Neural cell (in vitro differentiated cells): ENCODE data around the gene ARRB1. TPM values are rescaled to one million over a fixed set of nuclear protein-coding genes. Genes with fewer than 3 reads are reported as not detected.

Experiments
- H2AFZ ChIP-seq: fragments of 200-600, 300-800 bp; sonication (generic), shearing (Covaris generic); 2 replicates; pipeline ENCODE4 v1.6.0; 2014; ENCODE audit warnings: low read depth, mild to moderate bottlenecking, antibody characterized with exemption, low read length, moderate library complexity
- H3F3A ChIP-seq: fragments of 200-600 bp; shearing (Covaris generic); 2 replicates; pipeline ENCODE4 v1.6.1; 2016; ENCODE audit warnings: mild to moderate bottlenecking, moderate library complexity, mixed read lengths, antibody characterized with exemption, low read length; ENCODE audit not compliant: insufficient read depth, poor library complexity, severe bottlenecking
- H3K27ac ChIP-seq: fragments of 200-600, 300-800 bp; sonication (generic), shearing (Covaris generic); 2 replicates; pipeline ENCODE4 v1.5.1; 2014; ENCODE audit warnings: mild to moderate bottlenecking, low read length, moderate library complexity
- H3K27me3 ChIP-seq: fragments of 300-800, 200-600 bp; sonication (generic), shearing (Covaris generic); 2 replicates; pipeline ENCODE4 v1.6.0; 2014; ENCODE audit warnings: mild to moderate bottlenecking, low read depth, low read length, moderate library complexity; ENCODE audit not compliant: insufficient read depth
- H3K36me3 ChIP-seq: fragments of 300-800, 200-600 bp; sonication (generic), shearing (Covaris generic); 2 replicates; pipeline ENCODE4 v1.5.1; 2014; ENCODE audit warnings: mild to moderate bottlenecking, antibody characterized with exemption, low read length, moderate library complexity; ENCODE audit not compliant: insufficient read depth
- H3K4me2 ChIP-seq: fragments of 300-800, 200-600 bp; sonication (generic), shearing (Covaris generic); 2 replicates; pipeline ENCODE4 v1.6.0; 2014; ENCODE audit warnings: mild to moderate bottlenecking, low read length
- H3K4me3 ChIP-seq: fragments of 300-800, 200-600 bp; sonication (generic), shearing (Covaris generic); 2 replicates; pipeline ENCODE4 v1.5.1; 2014; ENCODE audit warnings: mild to moderate bottlenecking, low read length, moderate library complexity
- H3K79me2 ChIP-seq: fragments of 200-600 bp; shearing (Covaris generic); replicated peaks from 2 replicates; pipeline ENCODE4 v1.6.0; 2014; ENCODE audit warnings: mild to moderate bottlenecking, low read length, moderate library complexity; ENCODE audit not compliant: insufficient read depth
- H3K9ac ChIP-seq: fragments of 300-800, 200-600 bp; sonication (generic), shearing (Covaris generic); 2 replicates; pipeline ENCODE4 v1.6.1; 2016; ENCODE audit warnings: mild to moderate bottlenecking, low read length, mixed read lengths
- H3K9me2 ChIP-seq: fragments of 200-600 bp; shearing (Covaris generic); 2 replicates; pipeline ENCODE4 v1.6.1; 2016; ENCODE audit warnings: mild to moderate bottlenecking, low read length, mixed read lengths; ENCODE audit not compliant: insufficient read depth
- H3K9me3 ChIP-seq: fragments of 200-600, 300-800 bp; sonication (generic), shearing (Covaris generic); 2 replicates; pipeline ENCODE4 v1.6.1; 2016; ENCODE audit warnings: mild to moderate bottlenecking, mixed run types, low read length, moderate library complexity, mixed read lengths
- H4K20me1 ChIP-seq: fragments of 200-600 bp; shearing (Covaris generic); 2 replicates; pipeline ENCODE4 v1.6.1; 2016; ENCODE audit warnings: mild to moderate bottlenecking, mixed run types; ENCODE audit not compliant: insufficient read depth
- EP300 ChIP-seq: fragments of 450-650 bp; conservative IDR thresholded peaks from 2 replicates; pipeline ENCODE4 v1.6.1; 2014; ENCODE audit warnings: antibody characterized with exemption, mild to moderate bottlenecking, moderate library complexity; ENCODE audit not compliant: poor library complexity, severe bottlenecking
- EZH2 ChIP-seq: fragments of 200-600, 300-800 bp; shearing (Covaris generic), sonication (generic); IDR thresholded peaks from 2 replicates; pipeline ENCODE4 v1.6.1; 2014; ENCODE audit warnings: antibody characterized with exemption, low read length, borderline replicate concordance, mild to moderate bottlenecking; ENCODE audit not compliant: insufficient read depth, poor library complexity, severe bottlenecking
- MXI1 ChIP-seq: fragments of 450-650 bp; conservative IDR thresholded peaks from 2 replicates; pipeline ENCODE4 v1.6.1; 2014; ENCODE audit warnings: antibody characterized with exemption, mild to moderate bottlenecking; ENCODE audit not compliant: poor library complexity, severe bottlenecking
- POLR2AphosphoS5 ChIP-seq: IDR thresholded peaks from 2 replicates; pipeline ENCODE4 v1.6.1; 2012
- RAD21 ChIP-seq: fragments of 450-650 bp; conservative IDR thresholded peaks from 2 replicates; pipeline ENCODE4 v1.6.1; 2014; ENCODE audit warnings: antibody characterized with exemption, mild to moderate bottlenecking, moderate library complexity
- SMC3 ChIP-seq: fragments of 450-650 bp; conservative IDR thresholded peaks from 2 replicates; pipeline ENCODE4 v1.6.1; 2014; ENCODE audit warnings: antibody characterized with exemption, mild to moderate bottlenecking, moderate library complexity; ENCODE audit not compliant: poor library complexity
- TAF1 ChIP-seq: IDR thresholded peaks from 2 replicates; pipeline ENCODE4 v1.6.1; 2012; ENCODE audit warnings: low read depth
- polyA plus RNA-seq: library from polyadenylated mRNA; depleted of rRNA; stranded (reverse); fragments of >200 nt; gene quantifications from 2 replicates; pipeline ENCODE4 v1.2.3, GENCODE V29; 2014
- TF ChIP-seq, protein P1 (sequence below): fragments of 450-650 bp; IDR thresholded peaks from 2 replicates; pipeline ENCODE4 v1.5.1; 2014; ENCODE audit warnings: antibody characterized with exemption, mild to moderate bottlenecking, moderate library complexity; ENCODE audit not compliant: poor library complexity, severe bottlenecking
- TF ChIP-seq, protein P2 (sequence below): IDR thresholded peaks from 2 replicates; pipeline ENCODE4 v1.6.1; 2012; ENCODE audit warnings: borderline replicate concordance

The ARRB1 gene
- polyA plus RNA-seq, 1 donor from 2014 or later = 5.7 TPM

DNA sequence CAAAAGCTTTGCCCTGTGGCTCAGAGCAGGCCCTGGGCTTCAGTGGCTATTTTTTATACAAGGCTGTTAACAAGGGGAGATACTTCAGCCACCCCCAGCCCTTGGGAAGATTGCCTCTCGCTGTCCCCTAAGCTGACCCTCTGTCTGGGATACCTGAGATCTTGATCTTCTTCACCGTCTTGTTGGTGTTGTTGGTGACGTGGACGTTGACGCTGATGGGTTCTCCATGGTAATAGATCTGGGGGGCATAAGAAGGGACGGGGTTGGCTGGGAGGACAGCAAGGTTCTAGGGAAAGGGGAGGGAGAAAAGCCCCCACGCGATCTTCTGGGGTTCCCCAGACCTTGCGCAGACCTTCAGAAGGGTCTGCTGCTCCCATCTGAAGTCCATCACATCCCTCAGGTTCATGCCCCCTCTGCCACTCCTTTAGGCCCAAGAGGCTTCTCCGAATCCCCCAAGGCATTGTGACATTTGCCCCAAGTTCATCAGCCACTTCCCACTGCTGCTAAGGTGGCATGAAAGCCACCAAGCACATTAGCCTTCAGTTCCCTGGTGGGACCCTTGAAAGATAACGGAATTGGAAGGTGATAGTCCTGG, 74.2 kb downstream of the ARRB1 start:
- Histone ChIP-seq H3K27ac (no peak overlapping the region), H4K20me1 (no peaks in the 10 kb centered on the region), H3K9ac (no peak overlapping the region), H3K4me3 (no peak overlapping the region), H3K79me2 (no peaks in the 10 kb centered on the region), H3K27me3 (no peaks in the 10 kb centered on the region), H3K9me2 (no peaks in the 10 kb centered on the region), H2AFZ (no peak overlapping the region), H3K36me3 (no peaks in the 10 kb centered on the region), H3K9me3 (no peaks in the 10 kb centered on the region), H3F3A (no peaks in the 10 kb centered on the region), H3K4me2 (no peak overlapping the region)
- TF ChIP-seq EZH2 (no peak), MXI1 (no peak), EP300 (no peak), SMC3 (no peak), TAF1 (no peak), POLR2AphosphoS5 (no peak), RAD21 (no peak)
- TF ChIP-seq, protein P1, sequence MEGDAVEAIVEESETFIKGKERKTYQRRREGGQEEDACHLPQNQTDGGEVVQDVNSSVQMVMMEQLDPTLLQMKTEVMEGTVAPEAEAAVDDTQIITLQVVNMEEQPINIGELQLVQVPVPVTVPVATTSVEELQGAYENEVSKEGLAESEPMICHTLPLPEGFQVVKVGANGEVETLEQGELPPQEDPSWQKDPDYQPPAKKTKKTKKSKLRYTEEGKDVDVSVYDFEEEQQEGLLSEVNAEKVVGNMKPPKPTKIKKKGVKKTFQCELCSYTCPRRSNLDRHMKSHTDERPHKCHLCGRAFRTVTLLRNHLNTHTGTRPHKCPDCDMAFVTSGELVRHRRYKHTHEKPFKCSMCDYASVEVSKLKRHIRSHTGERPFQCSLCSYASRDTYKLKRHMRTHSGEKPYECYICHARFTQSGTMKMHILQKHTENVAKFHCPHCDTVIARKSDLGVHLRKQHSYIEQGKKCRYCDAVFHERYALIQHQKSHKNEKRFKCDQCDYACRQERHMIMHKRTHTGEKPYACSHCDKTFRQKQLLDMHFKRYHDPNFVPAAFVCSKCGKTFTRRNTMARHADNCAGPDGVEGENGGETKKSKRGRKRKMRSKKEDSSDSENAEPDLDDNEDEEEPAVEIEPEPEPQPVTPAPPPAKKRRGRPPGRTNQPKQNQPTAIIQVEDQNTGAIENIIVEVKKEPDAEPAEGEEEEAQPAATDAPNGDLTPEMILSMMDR = no peak
- TF ChIP-seq, protein P2, sequence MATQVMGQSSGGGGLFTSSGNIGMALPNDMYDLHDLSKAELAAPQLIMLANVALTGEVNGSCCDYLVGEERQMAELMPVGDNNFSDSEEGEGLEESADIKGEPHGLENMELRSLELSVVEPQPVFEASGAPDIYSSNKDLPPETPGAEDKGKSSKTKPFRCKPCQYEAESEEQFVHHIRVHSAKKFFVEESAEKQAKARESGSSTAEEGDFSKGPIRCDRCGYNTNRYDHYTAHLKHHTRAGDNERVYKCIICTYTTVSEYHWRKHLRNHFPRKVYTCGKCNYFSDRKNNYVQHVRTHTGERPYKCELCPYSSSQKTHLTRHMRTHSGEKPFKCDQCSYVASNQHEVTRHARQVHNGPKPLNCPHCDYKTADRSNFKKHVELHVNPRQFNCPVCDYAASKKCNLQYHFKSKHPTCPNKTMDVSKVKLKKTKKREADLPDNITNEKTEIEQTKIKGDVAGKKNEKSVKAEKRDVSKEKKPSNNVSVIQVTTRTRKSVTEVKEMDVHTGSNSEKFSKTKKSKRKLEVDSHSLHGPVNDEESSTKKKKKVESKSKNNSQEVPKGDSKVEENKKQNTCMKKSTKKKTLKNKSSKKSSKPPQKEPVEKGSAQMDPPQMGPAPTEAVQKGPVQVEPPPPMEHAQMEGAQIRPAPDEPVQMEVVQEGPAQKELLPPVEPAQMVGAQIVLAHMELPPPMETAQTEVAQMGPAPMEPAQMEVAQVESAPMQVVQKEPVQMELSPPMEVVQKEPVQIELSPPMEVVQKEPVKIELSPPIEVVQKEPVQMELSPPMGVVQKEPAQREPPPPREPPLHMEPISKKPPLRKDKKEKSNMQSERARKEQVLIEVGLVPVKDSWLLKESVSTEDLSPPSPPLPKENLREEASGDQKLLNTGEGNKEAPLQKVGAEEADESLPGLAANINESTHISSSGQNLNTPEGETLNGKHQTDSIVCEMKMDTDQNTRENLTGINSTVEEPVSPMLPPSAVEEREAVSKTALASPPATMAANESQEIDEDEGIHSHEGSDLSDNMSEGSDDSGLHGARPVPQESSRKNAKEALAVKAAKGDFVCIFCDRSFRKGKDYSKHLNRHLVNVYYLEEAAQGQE = no peak

GRCh38 chr11:75276686-75277085, 74.8 kb downstream of the ARRB1 start:
- Histone ChIP-seq H3K9me3 (no peaks in the 10 kb centered on the region), H3K79me2 (no peaks in the 10 kb centered on the region), H3F3A (no peaks in the 10 kb centered on the region), H3K27ac (no peak overlapping the region), H3K36me3 (no peaks in the 10 kb centered on the region), H3K27me3 (no peaks in the 10 kb centered on the region), H3K9me2 (no peaks in the 10 kb centered on the region), H3K4me2 (no peak overlapping the region), H2AFZ (no peak overlapping the region), H4K20me1 (no peaks in the 10 kb centered on the region), H3K4me3 (no peak overlapping the region), H3K9ac (no peak overlapping the region)
- no peak for TF ChIP-seq RAD21
- no peak for TF ChIP-seq POLR2AphosphoS5
- TF ChIP-seq SMC3 = no peak
- TF ChIP-seq EZH2 = no peak
- TF ChIP-seq TAF1 = no peak
- TF ChIP-seq MXI1 = no peak
